HG02981 (cell line): Measurements from ENCODE around the gene CCL22.

Experiments
- ATAC-seq: cut with Tn5 transposase; IDR thresholded peaks from one replicate; pipeline ENCODE4 v1.9.1; 2021; ENCODE audit warnings: mild to moderate bottlenecking, moderate library complexity; ENCODE audit not compliant: unreplicated experiment

Gene CCL22

DNA sequence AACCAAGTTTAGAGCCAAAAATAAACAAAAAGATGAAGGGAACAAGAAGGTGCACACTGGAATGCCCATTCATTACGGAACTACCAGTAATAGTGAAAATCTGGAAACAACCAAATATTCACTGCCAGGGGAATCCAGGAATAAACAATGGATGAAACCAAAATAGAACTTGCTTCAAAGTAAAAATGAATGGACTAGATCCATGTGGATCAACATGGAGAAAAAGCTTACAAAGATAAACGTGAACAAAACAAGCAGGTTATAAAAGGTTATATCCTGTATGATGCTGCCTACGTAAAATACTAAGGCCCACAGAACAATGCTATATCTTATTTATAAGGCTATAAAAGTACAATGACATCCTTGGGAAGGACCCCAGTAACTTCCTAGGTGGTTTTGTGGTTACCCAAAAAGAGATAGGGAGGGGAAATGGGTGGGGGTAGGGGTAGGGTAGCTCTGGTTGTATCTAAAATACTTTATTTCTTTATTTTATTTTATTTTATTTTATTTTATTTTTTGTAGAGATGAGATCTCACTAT is 12.8 kb upstream of the CCL22 start:
- no peak for ATAC-seq

DNA sequence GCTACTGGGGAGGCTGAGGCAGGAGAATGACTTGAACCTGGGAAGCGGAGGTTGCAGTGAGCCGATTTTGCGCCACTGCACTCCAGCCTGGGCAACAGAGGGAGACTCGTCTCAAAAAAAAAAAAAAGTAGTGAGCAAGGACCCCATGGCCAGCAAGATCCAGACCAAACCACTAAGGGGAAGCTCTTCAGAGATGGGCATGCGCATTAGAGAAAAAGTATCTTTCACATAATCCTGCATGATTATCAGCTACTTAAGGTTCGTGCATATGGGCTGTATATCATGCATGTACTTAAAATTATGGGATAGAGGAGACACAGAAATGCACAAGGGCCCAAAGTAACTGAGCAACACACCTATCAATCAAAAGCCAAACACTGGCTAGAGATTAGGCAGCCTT is 10.7 kb upstream of the CCL22 start:
- ATAC-seq = no peak

DNA sequence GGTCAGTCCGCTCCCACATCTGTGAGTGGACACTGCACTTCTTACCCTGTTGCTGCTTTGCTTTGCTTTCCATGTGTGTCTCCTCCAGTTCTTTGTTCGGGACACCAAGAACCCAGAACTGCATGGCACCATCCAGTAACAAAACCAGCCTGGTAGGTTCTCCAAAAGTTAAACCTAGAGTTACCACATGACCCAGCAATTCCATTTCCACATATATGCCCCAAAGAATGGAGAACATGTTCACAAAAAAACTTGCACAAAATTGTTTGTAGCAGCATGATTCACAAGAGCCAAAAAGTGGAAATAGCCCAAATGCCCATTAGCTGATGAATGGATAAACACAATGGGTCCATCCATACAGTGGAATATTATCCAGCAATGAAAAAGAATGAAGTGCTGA is 10.3 kb upstream of the CCL22 start:
- no peak for ATAC-seq

DNA sequence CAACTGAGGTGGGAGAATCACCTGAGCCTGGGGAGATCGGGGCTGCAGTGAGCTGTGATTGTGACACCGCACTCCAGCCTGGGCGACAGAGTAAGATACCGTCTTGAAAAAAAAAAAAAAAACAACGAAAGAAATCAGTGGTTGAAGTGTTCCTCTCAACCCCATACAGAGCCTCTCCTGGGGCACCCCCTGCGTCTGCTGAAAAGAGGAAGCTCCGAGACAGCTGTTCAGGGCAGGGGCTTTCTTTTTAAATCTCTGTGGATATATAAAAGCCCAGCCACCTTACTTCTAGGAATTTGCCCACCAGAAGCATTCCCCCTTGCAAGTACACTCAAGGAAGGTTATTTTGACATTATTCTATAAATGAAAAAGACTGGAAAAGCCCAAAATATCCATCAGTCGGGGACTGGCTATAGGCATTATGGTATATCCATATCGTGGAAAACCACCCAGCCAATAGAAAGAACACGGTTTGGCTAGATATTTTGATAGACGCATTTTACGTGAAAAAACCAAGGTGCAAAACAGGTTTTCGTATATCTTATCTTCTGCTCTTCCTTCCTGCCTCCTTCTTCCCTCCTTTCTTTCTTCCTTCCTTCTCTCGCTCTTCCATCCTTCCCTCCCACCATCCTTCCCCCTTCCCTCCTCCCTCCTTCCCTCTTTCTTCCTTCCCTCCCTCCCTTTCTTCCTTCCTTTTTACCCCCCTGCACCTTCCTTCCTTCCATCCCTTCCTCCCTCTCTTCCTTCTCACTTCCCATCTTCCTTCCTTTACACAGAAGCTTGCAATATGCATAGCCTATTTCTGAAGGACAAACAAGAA is 9.2 kb upstream of the CCL22 start:
- peak; percentile 82 for ATAC-seq

DNA sequence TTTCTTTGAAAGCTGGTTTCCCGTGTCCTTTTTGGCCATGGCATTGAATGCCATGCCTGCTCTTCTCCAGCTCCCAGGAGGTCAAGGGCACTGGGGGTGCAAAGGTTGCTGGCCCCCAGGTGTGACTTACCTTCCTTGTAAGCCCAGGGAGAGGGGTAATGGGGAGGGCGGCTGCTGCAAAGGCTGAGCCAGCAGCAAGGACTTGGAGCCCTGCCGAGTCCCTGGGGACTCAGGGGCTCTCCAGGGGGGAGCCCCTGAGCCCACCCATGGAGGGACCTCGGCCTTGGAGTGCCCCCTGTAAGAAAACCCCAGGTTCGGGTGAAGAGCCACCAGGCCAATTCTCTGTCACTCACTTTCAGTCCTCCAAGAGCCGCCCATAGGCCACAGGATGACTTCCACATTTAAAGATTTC is 5.9 kb upstream of the CCL22 start:
- no peak for ATAC-seq

DNA sequence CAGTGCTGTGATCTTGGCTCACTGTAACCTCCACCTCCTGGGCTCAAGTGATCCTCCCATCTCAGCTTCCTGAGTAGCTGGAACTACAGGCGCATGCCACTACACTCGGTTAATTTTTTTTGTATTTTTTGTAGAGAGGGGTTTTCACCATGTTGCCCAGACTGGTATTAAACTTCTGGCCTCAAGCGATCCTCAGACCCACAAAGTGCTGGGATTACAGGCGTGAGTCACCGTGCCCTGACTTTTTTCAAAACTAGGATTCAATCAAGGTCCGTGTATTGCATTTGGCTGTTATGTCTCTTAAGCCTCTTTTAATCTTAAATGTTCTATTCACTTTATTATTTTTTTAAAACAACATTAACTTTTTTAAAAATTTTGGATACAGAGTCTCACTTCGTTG is 4.3 kb upstream of the CCL22 start:
- no peak for ATAC-seq

DNA sequence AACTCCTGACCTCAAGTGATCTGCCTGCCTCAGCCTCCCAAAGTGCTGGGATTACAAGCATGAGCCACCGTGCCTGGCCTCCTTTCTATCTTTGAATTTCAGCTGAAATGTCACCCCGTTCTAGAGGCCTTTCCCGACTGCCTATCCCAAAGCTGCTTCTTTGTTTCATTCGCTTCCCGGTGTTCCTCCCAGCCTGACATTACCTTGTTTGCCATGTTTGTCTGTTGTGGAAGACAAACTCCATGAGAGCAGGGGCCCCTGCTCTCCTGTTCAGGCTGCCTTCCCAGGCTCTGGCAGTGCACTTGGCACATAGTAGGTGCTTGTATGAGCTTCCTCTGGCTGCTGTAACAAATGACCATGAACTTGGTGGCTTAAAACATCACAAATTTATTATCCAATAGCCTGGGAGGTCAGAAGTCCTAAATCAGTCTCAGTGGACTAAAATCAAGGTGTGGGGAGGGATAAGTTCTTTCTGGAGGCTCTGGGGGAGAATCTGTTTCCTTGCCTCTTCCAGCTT is 2.6 kb upstream of the CCL22 start:
- no peak for ATAC-seq

DNA sequence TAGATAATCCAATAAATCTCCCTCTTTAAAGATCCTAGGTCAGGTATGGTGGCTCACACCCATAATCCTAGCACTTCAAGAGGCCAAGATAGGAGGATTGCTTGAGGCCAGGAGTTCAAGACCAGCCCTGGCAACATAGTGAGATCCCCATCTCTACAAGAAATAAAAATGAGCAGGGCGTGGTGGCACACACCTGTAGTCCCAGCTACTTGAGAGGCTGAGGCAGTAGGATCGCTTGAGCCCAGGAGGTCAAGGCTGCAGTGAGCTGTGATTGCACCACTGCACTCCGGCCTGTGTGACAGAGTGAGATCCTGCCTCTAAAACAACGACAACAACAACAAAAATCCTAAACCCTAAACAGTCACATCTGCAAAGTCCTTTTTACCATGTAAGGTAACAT is 2.0 kb upstream of the CCL22 start:
- ATAC-seq = no peak

DNA sequence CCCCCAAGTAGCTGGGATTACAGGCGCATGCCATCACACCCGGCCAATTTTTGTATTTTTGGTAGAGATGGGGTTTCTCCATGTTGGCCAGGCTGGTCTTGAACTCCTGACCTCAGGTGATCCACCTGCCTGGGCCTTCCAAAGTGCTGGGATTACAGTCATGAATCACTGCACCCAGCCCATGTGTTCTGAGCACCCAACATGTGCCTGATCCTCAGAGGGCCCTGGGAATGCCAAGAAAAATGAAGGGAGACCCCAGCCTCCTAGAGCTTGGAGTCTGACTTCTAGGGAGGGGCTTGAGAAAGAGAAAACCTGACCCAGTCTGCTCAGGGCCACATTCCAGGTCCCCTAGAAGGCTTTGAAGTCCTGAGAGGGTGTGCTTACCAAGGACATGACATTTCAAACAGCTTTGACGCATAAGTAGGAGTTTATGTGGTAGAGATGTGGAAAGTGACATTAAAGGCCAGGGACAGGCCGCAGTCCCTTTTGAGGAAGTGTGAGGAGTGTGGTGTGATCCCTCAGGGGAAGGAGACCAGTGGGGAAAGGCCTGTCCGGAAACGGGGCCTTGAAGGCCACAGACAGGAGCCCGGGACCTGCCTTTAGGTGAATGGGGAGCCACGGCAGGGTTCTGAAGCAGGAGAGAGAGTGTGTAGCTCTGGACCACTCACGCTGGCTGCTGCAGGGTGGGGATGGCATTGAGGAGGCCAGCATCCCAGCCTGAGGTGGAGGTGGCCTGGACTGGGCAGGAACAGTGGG is 1.1 kb upstream of the CCL22 start:
- no peak for ATAC-seq

DNA sequence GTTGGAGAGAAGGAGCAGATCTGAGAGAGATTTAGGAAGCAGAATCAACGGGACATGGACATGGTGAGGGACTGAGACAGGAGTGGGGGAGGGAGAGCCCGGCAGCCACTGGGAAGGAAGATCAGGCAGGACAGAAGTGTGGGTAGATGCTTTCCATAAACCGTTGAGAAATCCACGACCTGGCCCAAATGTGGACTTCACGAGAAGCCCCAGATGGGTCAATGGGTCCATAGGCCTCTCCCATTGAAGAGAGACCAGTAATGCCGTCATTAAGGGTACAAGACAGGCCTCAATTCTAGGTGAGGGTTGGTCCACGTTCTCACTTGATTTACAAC is 530 bp upstream of the CCL22 start:
- no peak for ATAC-seq

DNA sequence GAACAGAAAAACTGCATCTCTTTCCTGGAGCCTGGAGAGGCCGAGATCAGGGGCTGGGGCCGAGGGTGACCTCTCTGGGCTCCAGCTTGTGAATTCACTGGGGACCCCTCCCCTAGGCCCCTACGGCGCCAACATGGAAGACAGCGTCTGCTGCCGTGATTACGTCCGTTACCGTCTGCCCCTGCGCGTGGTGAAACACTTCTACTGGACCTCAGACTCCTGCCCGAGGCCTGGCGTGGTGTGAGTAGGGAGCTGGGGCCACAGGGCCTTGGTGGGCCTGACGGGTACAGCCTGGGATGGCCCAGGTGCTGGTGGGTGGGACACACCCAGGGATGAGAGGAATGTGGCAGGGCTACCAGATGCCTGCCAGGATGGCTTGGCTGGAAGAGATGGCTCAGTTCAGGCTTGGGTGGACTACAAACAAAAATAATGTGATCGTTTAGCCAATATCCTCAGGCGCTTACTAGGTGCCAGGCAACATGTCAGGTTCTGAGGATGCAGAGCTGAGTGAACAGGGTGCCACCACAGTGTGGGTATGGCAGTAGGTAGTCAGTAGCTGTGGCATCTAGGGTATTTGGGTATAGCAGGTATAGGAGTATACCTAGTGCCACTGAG is 1.8 kb downstream of the CCL22 start:
- ATAC-seq = no peak

DNA sequence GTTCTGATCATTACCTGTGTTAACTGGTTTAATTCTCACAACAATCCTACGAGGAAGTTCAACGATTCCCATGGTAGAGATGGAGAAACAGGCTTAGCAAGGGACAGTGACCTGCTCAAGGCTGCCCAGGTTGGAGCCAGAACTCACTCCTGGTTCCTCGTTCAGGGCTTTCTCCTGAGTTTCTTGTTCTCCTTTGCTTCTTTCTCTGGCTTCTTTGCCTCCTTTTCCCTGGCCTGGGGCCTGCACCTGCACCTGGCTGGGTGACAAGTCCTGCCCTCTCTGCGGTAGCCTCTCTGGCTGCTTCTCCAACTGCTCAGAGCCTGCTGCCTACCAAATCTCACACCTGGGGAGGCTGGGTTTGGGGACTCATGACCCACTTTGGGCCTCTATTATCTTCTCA is 2.8 kb downstream of the CCL22 start:
- ATAC-seq = no peak

DNA sequence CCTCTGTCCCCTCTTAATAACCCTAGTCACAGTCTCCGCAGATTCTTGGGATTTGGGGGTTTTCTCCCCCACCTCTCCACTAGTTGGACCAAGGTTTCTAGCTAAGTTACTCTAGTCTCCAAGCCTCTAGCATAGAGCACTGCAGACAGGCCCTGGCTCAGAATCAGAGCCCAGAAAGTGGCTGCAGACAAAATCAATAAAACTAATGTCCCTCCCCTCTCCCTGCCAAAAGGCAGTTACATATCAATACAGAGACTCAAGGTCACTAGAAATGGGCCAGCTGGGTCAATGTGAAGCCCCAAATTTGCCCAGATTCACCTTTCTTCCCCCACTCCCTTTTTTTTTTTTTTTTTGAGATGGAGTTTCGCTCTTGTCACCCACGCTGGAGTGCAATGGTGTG is 5.6 kb downstream of the CCL22 start:
- ATAC-seq = no peak

DNA sequence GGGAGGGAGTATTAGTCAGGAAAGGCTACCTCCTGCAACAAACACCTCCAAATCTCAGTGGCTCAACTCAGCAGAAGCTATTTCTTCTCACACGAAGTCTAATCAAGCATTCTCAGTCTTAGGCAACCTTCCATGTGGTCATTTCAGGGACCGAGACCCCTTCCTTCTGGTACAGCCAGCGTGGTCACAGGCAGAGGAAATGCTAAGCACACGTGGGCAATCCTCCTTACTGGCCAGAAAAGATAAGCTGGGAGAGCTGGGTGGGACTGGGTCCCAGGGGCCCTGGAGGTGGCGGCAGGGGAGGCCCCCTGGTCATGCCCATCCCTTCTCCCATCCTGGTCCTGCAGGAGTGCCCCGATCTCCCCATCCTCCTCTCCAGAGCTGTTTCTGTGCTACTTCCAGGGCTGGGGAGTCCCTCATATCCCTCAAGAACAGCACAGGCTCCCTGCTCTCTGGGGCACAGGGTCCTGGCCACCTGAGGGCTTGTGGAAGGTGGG is 8.0 kb downstream of the CCL22 start:
- ATAC-seq = no peak

DNA sequence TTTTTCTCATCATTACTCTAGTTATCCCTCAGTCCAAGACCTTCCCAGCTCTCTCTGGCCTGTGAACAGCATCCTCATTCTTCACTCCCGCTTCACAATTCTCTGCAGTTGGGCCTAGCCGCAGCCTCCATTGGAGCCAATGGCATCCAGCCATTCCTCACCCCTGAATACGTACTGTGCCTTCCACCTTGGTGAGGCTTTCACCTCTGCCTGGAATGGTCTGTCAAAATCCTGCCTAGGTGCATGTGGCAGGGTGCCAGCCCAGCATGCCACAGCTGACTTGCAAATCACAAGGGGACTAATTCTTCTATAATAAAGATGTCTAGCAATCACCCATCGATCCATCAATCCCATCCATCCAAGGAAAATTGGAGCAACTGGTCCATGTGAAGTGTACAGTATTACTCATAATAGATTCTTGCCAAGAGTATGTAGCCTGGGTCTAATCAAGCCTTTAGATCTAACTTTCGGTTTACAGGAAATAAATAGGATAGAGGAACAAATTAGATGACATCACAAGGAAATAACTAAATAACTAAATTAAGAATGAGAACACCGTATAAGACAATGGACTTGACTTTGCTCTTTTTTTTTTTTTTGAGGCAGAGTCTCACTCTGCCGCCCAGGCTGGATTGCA is 8.7 kb downstream of the CCL22 start:
- ATAC-seq = no peak

DNA sequence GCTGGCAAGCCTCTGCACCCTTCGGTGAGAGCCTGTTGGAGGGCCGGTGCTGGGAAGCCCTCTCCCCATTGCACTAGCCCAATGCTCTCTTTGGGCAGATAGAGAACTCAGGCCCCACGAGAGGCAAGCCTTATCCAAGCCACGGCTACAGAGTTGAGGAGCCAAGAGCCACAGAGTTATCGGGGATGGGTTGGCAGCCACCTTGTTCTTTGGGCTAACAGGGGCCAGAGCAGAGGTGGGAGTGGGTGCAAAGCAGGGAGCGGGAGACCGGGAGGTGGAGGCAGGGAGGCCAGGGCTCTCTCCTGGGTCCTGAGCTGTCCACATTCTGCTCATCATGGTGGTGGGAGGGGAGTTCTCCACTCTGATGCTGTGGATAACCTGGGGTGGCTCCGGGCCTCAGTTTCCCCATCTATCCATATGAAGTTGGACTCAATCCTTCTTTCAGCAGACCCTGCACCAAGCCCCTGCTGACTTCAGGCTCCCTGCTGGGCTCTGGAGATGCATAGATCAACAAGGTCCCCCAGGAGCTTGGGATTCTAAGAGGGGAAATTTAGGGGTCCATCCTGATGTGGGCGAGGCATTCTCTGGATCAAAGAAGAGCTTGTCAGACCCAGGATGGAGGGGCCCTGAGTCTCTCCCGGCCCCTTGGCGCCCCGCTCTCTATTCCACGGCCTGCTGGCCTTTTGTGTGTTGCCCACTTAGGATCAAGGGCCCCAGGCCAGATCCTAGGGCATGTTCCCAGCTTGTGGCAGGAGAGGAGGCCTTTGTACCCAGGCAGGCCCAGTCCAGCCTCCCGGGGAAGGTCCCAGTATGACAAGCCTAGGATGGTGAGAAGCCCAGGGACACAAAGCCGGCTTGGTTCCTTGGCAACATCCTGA is 13.2 kb downstream of the CCL22 start:
- ATAC-seq = no peak

DNA sequence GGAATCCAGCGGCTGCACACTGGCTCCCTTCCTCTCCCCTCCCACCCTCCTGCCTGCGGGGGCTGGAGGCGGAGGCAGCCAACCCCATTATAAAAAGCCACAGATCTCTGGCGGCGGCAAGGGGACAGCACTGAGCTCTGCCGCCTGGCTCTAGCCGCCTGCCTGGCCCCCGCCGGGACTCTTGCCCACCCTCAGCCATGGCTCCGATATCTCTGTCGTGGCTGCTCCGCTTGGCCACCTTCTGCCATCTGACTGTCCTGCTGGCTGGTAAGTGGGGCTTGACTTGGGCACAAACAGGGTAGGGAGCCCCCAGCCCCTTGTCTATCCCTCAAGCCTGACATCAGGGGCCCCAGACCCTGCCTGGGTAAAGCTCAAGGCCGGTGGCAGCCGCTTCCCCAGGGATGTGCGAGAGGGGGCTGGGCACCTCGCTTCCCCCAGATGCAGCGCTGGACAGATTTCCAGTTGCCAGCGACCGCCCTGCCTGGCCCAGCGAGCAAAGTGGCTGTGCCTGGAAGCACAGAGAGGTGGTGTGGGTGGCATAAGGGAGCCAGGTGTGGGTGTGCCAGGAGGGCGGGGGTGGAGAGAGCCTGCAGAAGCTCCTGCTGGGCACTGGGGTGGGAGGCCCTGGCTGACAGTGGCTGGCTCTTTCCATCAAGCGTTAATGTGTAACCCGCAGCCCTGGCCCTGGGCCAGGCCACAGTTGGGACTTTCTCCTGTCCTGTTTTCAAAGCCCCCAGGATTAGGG is 14.0 kb downstream of the CCL22 start, which contains the start of gene CX3CL1:
CX3CL1 (plus strand) TSS at position 119 of the 745 bp plus-strand sequence; CDS start at position 198, 79 bp downstream.
- ATAC-seq = no peak

DNA sequence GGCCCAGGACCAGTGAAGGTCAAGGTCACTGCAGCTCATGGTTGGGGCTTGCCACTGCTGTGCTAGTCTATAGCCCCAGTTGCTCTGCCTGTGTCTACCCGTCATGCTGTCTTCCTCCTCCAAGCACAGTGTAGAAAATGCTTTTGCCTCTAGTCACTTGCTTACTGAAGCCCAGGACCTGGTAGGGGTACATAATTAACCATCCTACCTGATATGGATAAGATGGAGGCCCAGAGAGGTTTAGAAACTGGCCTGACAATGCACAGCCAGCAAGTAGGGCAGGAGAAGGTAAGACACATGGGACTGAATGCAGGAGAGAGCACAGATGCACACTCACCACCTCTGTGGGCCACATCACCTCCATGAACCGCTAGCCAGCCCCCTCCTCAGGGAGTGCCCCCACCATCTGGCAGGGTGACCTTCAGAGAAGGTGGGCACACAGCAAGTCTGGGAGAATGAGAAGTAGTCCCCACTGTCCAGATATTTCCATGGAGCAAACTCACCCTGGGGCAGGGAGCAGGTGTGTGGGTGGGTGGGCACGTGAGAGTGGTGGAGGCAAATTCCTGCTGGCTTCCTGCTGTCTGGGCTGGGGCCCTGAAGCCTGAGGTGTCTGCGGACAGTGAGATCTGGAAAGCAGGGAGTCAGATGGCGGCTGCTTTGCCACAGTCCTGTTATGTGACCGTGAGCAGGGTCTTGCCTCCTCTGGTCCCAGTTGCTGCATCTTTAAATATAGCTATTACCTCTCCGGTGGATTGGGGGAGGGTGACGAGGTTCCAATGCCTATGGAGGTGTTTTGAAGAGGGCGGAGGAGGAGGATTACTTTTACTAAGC is 14.7 kb downstream of the CCL22 start:
- no peak for ATAC-seq
